IMR-90 (cell line): ENCODE data around the gene PYGB. TPM values are rescaled to one million over a fixed set of nuclear protein-coding genes. Genes with fewer than 3 reads are reported as not detected.

Source experiments
- ATAC-seq: fragments of 200-7000 bp; cut with Tn5 transposase; 2 replicates; pipeline ENCODE4 v1.9.1; 2020; ENCODE audit warnings: low read depth, mild to moderate bottlenecking, moderate library complexity
- BruUV-seq: library from RNA; stranded (reverse); fragments of 400-500 nt; replicated peaks from 2 replicates; lab custom pipeline; 2021; lab: Mats Ljungman, UMichigan
- CTCF ChIA-PET: fragments of 300-600 bp; formaldehyde crosslinking; extraction: SDS; loops from one replicate; lab custom pipeline; 2021; ENCODE audit warnings: antibody characterized with exemption; lab: Yijun Ruan, JAX
- POLR2A ChIA-PET: fragments of 300-600 bp; sonication (Branson Sonifier 250); formaldehyde crosslinking; loops from one replicate; lab custom pipeline; 2022; ENCODE audit warnings: antibody characterized with exemption; ENCODE audit not compliant: unreplicated experiment; lab: Charles Lee
- DNase-seq: peaks from one replicate; pipeline ENCODE4 v3.0.0; 2013
- H2AFZ ChIP-seq: replicated peaks from 2 replicates; pipeline ENCODE3; 2013; ENCODE audit warnings: low read length, mild to moderate bottlenecking; ENCODE audit not compliant: poor library complexity
- H2AK5ac ChIP-seq: 2 replicates; pipeline ENCODE4 v1.6.1; 2013; ENCODE audit warnings: low read depth, low read length, inconsistent platforms
- H2AK9ac ChIP-seq: replicated peaks from 2 replicates; pipeline ENCODE3; 2013; ENCODE audit warnings: mild to moderate bottlenecking, low read depth, low read length, moderate library complexity; ENCODE audit not compliant: poor library complexity
- H2BK120ac ChIP-seq: 2 replicates; pipeline ENCODE4 v1.6.1; 2013; ENCODE audit warnings: low read depth, low read length, inconsistent platforms
- H2BK15ac ChIP-seq: 3 replicates; pipeline ENCODE4 v1.6.1; 2013; ENCODE audit warnings: low read depth, low read length, inconsistent platforms
- H2BK20ac ChIP-seq: 2 replicates; pipeline ENCODE4 v1.6.1; 2013; ENCODE audit warnings: low read depth, mild to moderate bottlenecking, inconsistent platforms, low read length, moderate library complexity
- H2BK5ac ChIP-seq: 2 replicates; pipeline ENCODE4 v1.6.1; 2013; ENCODE audit warnings: mild to moderate bottlenecking, low read depth, low read length, inconsistent platforms; ENCODE audit not compliant: poor library complexity, severe bottlenecking
- H3K14ac ChIP-seq: replicated peaks from 2 replicates; pipeline ENCODE4 v1.6.1; 2013; ENCODE audit warnings: low read depth, low read length, inconsistent platforms
- H3K18ac ChIP-seq: 2 replicates; pipeline ENCODE4 v1.6.1; 2013; ENCODE audit warnings: low read depth, low read length, control low read depth
- H3K23ac ChIP-seq: 2 replicates; pipeline ENCODE4 v1.6.1; 2013; ENCODE audit warnings: low read depth, low read length, inconsistent platforms
- H3K27ac ChIP-seq: 2 replicates; pipeline ENCODE4 v1.5.1; 2013; ENCODE audit warnings: mild to moderate bottlenecking, control low read depth, low read length; ENCODE audit not compliant: insufficient read depth
- H3K27me3 ChIP-seq: 2 replicates; pipeline ENCODE4 v1.6.1; 2013; ENCODE audit warnings: low read length; ENCODE audit not compliant: control insufficient read depth, insufficient read depth
- H3K36me3 ChIP-seq: 2 replicates; pipeline ENCODE4 v1.6.1; 2013; ENCODE audit warnings: low read length, mixed read lengths; ENCODE audit not compliant: control insufficient read depth, insufficient read depth
- H3K4ac ChIP-seq: 2 replicates; pipeline ENCODE4 v1.6.1; 2013; ENCODE audit warnings: low read depth, low read length, inconsistent platforms
- H3K4me1 ChIP-seq: 2 replicates; pipeline ENCODE4 v1.6.1; 2013; ENCODE audit warnings: low read length, mixed read lengths; ENCODE audit not compliant: control insufficient read depth, insufficient read depth
- H3K4me2 ChIP-seq: 2 replicates; pipeline ENCODE4 v1.6.1; 2013; ENCODE audit warnings: low read depth, mild to moderate bottlenecking, control low read depth, low read length, moderate library complexity
- H3K4me3 ChIP-seq: 2 replicates; pipeline ENCODE4 v1.5.1; 2013; ENCODE audit warnings: low read depth, mild to moderate bottlenecking, control low read depth, low read length, moderate library complexity; ENCODE audit not compliant: insufficient read depth
- H3K56ac ChIP-seq: 2 replicates; pipeline ENCODE4 v1.6.1; 2013; ENCODE audit warnings: low read length, inconsistent platforms; ENCODE audit not compliant: insufficient read depth; ENCODE audit errors: extremely low read depth
- H3K79me1 ChIP-seq, 2 experiments: 2 replicates each; pipeline ENCODE4 v1.6.1; 2013; ENCODE audit warnings: low read length in 2 of 2, inconsistent platforms in 1 of 2, low read depth in 1 of 2
- H3K9ac ChIP-seq: 2 replicates; pipeline ENCODE4 v1.6.1; 2013; ENCODE audit warnings: low read depth, low read length, control low read depth
- H3K9me1 ChIP-seq: 2 replicates; pipeline ENCODE4 v1.6.1; 2013; ENCODE audit warnings: low read length, inconsistent platforms; ENCODE audit not compliant: insufficient read depth
- H3K9me3 ChIP-seq: 2 replicates; pipeline ENCODE4 v1.6.1; 2013; ENCODE audit warnings: low read length; ENCODE audit not compliant: control insufficient read depth, insufficient read depth
- H4K20me1 ChIP-seq: 2 replicates; pipeline ENCODE4 v1.6.1; 2013; ENCODE audit warnings: low read length, inconsistent platforms; ENCODE audit not compliant: insufficient read depth
- H4K5ac ChIP-seq: 2 replicates; pipeline ENCODE4 v1.6.1; 2013; ENCODE audit warnings: mild to moderate bottlenecking, low read depth, low read length, control low read depth
- H4K8ac ChIP-seq, 2 experiments: 2 replicates each; pipeline ENCODE4 v1.6.1; 2013; ENCODE audit warnings: low read depth in 2 of 2, low read length in 2 of 2, control low read depth in 1 of 2, inconsistent platforms in 1 of 2
- H4K91ac ChIP-seq: 2 replicates; pipeline ENCODE4 v1.6.1; 2013; ENCODE audit warnings: low read depth, low read length, inconsistent platforms; ENCODE audit not compliant: insufficient read depth
- CHD1 ChIP-seq: IDR thresholded peaks from 2 replicates; pipeline ENCODE4 v1.6.1; 2012; ENCODE audit warnings: low read depth, low read length, improper control_type of control experiment
- MAZ ChIP-seq: IDR thresholded peaks from 2 replicates; pipeline ENCODE4 v1.6.1; 2012; ENCODE audit warnings: low read depth, mild to moderate bottlenecking, low read length, improper control_type of control experiment, moderate library complexity, borderline replicate concordance
- WGBS, 2 experiments: methylation state at CpG; one replicate each; pipeline versions ENCODE4 v1.1.5 to v1.1.7; 2013; ENCODE audit warnings: missing lambda C conversion rate in 2 of 2; ENCODE audit not compliant: insufficient read length in 1 of 2; ENCODE audit errors: extremely low coverage in 2 of 2; 5-methylcytosine and 5-hydroxymethylcytosine counted together
- dilution Hi-C: fragments of 300-500 bp; cut with HindIII; formaldehyde crosslinking; loops from one replicate; pipeline ENCODE4 v1.14.3; 2018; ENCODE audit warnings: low sequenced_read_pairs; ENCODE audit not compliant: unreplicated experiment
- in situ Hi-C: fragments of 300-500 bp; cut with MboI; formaldehyde crosslinking; loops from 3 replicates; pipeline ENCODE4 v1.14.3; 2019; ENCODE audit warnings: low sequenced_read_pairs, inconsistent platforms, mixed read lengths
- intact Hi-C: fragments of 100-400 bp; cut with micrococcal nuclease; formaldehyde crosslinking; loops from 2 replicates; pipeline ENCODE4 v1.10.0; 2022
- polyA plus RNA-seq, 3 experiments: library from polyadenylated mRNA; depleted of rRNA; stranded (reverse); fragments of >200 nt; gene quantifications; 2 replicates each; pipeline ENCODE4 v1.2.3, GENCODE V29; 2012; ENCODE audit warnings: low replicate concordance in 1 of 3
- total RNA-seq: library from RNA; depleted of rRNA; stranded (reverse); fragments of >200 nt; gene quantifications from 2 replicates; pipeline ENCODE4 v1.2.3, GENCODE V29; 2012
- TF ChIP-seq, protein P1 (sequence below): conservative IDR thresholded peaks from 2 replicates; pipeline ENCODE4 v1.5.1; 2012; ENCODE audit warnings: mild to moderate bottlenecking, low read depth, low read length, improper control_type of control experiment

PYGB gene
- total and polyA plus RNA-seq, 2 of the 4 experiments (the other 2 are of a cell fraction): 72.4 to 83.1 TPM

DNA sequence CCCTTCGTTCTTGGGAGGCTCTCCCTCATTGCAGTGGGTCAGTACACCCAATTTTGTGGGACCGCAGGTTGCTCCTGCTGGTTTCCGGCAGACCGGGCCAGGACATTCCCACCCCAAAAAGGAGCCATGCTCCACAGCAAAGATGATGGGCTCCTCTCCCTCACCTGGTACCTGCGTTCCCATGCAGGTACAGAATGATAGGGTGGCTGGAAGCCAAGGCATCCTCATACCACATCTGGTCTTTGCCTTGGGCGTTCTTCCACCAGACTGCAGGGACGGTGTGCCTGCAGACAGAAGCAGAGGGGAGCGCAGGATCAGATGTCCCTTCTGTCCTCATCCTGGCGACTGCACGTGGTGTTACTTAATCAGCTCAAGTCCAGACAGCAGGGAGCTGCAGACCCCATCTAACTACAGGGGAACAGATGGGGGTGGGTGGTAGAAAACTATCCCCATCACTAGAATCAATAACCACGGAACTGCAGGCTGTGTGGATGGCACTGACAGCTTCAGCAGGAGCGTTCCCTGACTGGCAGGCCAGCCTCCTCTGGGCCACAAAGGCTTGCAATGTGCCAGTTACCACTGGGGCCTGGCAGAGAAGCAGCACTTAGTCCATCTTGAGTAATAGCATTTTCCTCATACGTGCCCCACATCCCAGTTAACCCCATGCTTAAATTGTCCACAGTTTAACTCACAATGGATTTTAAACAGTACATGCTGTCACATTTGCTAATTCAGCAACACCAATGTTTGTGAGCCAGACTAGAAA, 72.3 kb downstream of the PYGB start (continued):
- no peak for TF ChIP-seq CHD1

DNA sequence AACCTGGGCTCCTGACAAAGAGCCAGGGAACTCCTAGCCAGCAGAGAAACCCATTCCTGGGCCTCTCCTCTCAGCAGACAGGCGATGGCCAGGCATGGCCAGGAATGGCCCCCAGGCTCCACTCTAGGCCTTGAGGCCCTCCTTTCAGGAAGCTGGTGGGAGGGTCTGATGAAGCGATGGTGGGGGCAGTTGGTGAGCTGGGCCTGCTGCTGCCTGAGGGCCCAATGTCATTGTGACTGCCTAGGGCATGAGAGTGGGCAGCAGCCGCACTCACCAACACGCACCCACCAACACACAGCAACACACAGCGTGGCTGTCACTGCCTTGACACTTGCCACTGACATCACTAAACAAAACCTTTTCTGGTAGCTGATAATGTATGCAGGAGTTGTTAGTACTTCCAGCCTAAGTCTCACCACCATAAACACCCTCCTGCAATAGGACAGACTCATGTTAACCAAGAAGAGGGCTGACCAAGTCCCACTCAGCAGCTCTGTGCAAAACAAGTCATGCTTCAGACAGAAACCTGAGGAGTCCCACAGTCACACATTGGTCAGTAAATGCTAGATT, 73.5 kb downstream of the PYGB start:
- no peak overlapping the region for H3K18ac ChIP-seq
- intact Hi-C loops: no loop called here
- peaks cover 12% of the 10 kb centered on the region; the same call in 1 of the 2 replicates for H3K36me3 ChIP-seq
- no peak overlapping the region for H2BK20ac ChIP-seq
- ATAC-seq: peak; percentile 54
- H3K4ac ChIP-seq: no peak overlapping the region; the same call in 1 of the 2 replicates
- H3K4me1 ChIP-seq: peaks cover 5% of the 10 kb centered on the region; the same call in 1 of the 2 replicates
- H3K9ac ChIP-seq: no peak overlapping the region
- DNase-seq: no peak
- H3K27ac ChIP-seq: no peak overlapping the region
- H2BK120ac ChIP-seq: no peak overlapping the region
- 0 out of 4 replicates have a peak overlapping the region, but pooled peaks of 1 of the 2 experiments have one; percentile 37 for H4K8ac ChIP-seq
- no peaks in the 10 kb centered on the region for H3K9me3 ChIP-seq
- H3K14ac ChIP-seq: no peak overlapping the region; the same call in 1 of the 2 replicates
- H4K5ac ChIP-seq: no peak overlapping the region
- in situ Hi-C loops: loop anchor here (25.0 kb wide), 2 partner anchors 216 to 366 kb away; partner anchors contain the start of gene ZNF337
- no peak overlapping the region for H2AK9ac ChIP-seq
- H2BK15ac ChIP-seq: no peak overlapping the region
- no peak overlapping the region for H2AFZ ChIP-seq
- dilution Hi-C loops: no loop called here
- no TSS peak for BruUV-seq
- POLR2A ChIA-PET: interaction anchor here (0.8 kb wide), 1 partner anchor 10 kb away, joined by 3 read pairs; no protein-coding TSS in a partner anchor
- peaks cover 49 to 83% of the 10 kb centered on the region in 2 experiments for H3K79me1 ChIP-seq
- no peak overlapping the region for H3K4me3 ChIP-seq
- TF ChIP-seq MAZ: no peak
- TF ChIP-seq, protein P1, sequence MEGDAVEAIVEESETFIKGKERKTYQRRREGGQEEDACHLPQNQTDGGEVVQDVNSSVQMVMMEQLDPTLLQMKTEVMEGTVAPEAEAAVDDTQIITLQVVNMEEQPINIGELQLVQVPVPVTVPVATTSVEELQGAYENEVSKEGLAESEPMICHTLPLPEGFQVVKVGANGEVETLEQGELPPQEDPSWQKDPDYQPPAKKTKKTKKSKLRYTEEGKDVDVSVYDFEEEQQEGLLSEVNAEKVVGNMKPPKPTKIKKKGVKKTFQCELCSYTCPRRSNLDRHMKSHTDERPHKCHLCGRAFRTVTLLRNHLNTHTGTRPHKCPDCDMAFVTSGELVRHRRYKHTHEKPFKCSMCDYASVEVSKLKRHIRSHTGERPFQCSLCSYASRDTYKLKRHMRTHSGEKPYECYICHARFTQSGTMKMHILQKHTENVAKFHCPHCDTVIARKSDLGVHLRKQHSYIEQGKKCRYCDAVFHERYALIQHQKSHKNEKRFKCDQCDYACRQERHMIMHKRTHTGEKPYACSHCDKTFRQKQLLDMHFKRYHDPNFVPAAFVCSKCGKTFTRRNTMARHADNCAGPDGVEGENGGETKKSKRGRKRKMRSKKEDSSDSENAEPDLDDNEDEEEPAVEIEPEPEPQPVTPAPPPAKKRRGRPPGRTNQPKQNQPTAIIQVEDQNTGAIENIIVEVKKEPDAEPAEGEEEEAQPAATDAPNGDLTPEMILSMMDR: no peak
- CTCF ChIA-PET: no interaction called here
- H3K23ac ChIP-seq: no peak overlapping the region
- WGBS, 2 experiments: no CpG with 5 or more reads among the region's 5 CpGs
- peak overlapping the region; percentile 7 for H4K91ac ChIP-seq
- no peak overlapping the region; the same call in 1 of the 2 replicates for H2AK5ac ChIP-seq
- no peak overlapping the region for H2BK5ac ChIP-seq
- H3K9me1 ChIP-seq: peaks cover 30% of the 10 kb centered on the region
- H3K4me2 ChIP-seq: no peak overlapping the region
- H3K27me3 ChIP-seq: no peaks in the 10 kb centered on the region
- H4K20me1 ChIP-seq: peaks cover 12% of the 10 kb centered on the region
- no peak overlapping the region for H3K56ac ChIP-seq
